ENCODE data around the gene FAM193B. TPM values are rescaled to one million over a fixed set of nuclear protein-coding genes. Genes with fewer than 3 reads are reported as not detected.

FAM193B gene
- total and polyA plus RNA-seq, 9 of the 15 experiments (the other 6 are each of a cell fraction or from before 2014, with no cell fraction given), result 4.4 to 76.4 (median 37.3) TPM

- no peak for TF ChIP-seq AFF4 (CRISPR knock-in tag; IDR thresholded peaks at IDR 0.05)
- TF ChIP-seq IFI16 (CRISPR knock-in tag; IDR thresholded peaks at IDR 0.05), result no peak
- TF ChIP-seq RCOR1 (IDR thresholded peaks at IDR 0.05; ENCODE audit: borderline replicate concordance in 1 of 2, low read depth in 2 of 2, low read length in 2 of 2), result peak in 1 of 2 experiments; percentile 68; a peak in 2 of 4 replicates
- no peak for TF ChIP-seq HMG20B (CRISPR knock-in tag; IDR thresholded peaks at IDR 0.05)
- peak; percentile 49; the same call in 1 of the 2 replicates for TF ChIP-seq MEF2D (tag; conservative IDR thresholded peaks at IDR 0.05; ENCODE audit: low read depth)
- no peak for TF ChIP-seq NCOR1 (IDR thresholded peaks at IDR 0.05)
- TF ChIP-seq IRF2 (CRISPR knock-in tag; IDR thresholded peaks at IDR 0.05), result no peak
- TF ChIP-seq GATAD2B (IDR thresholded peaks at IDR 0.05; ENCODE audit: borderline replicate concordance), result no peak
- no peak for TF ChIP-seq CHD1 (IDR thresholded peaks at IDR 0.05; ENCODE audit: low read length)
- no peak for TF ChIP-seq KAT2B (IDR thresholded peaks at IDR 0.05; ENCODE audit: low read depth, low read length)
- no peak for TF ChIP-seq ZKSCAN3 (CRISPR knock-in tag; IDR thresholded peaks at IDR 0.05)
- TF ChIP-seq LCOR (CRISPR knock-in tag; IDR thresholded peaks at IDR 0.05), result no peak
- TF ChIP-seq DMBX1 (CRISPR knock-in tag; IDR thresholded peaks at IDR 0.05; ENCODE audit: borderline replicate concordance), result 0 out of 2 replicates have a peak, but pooled peaks have one; percentile 48
- no peak for TF ChIP-seq ZNF12 (CRISPR knock-in tag; IDR thresholded peaks at IDR 0.05)
- no peak for TF ChIP-seq SMAD3 (CRISPR knock-in tag; conservative IDR thresholded peaks at IDR 0.05)
- no peak for TF ChIP-seq SREBF2 (CRISPR knock-in tag; IDR thresholded peaks at IDR 0.05)
- no peak for TF ChIP-seq SPI1 (IDR thresholded peaks at IDR 0.05; ENCODE audit: borderline replicate concordance, low read depth, low read length)
- TF ChIP-seq ZNF408 (CRISPR knock-in tag; IDR thresholded peaks at IDR 0.05; ENCODE audit: low read depth), result no peak
- TF ChIP-seq CHCHD3 (CRISPR knock-in tag; IDR thresholded peaks at IDR 0.05), result no peak
- TF ChIP-seq ERF (CRISPR knock-in tag; IDR thresholded peaks at IDR 0.05), result no peak
- TF ChIP-seq PRPF4 (IDR thresholded peaks at IDR 0.05; ENCODE audit: insufficient read depth, low read depth, low read length, poor library complexity, severe bottlenecking), result no peak
- no peak for TF ChIP-seq DIDO1 (tag; IDR thresholded peaks at IDR 0.05; ENCODE audit: low read depth)
- TF ChIP-seq RBM15 (IDR thresholded peaks at IDR 0.05; ENCODE audit: insufficient read depth, low read length), result no peak
- TF ChIP-seq ZNF253 (CRISPR knock-in tag; conservative IDR thresholded peaks at IDR 0.05), result no peak
- no peak for TF ChIP-seq DLX4 (CRISPR knock-in tag; IDR thresholded peaks at IDR 0.05)
- peak in 1 of 2 experiments; percentile 64; a peak in 1 of 3 replicates for TF ChIP-seq CBX3 (IDR thresholded peaks at IDR 0.05; ENCODE audit: borderline replicate concordance in 1 of 2, low read length in 2 of 2)
- TF ChIP-seq SMARCB1 (IDR thresholded peaks at IDR 0.05; ENCODE audit: insufficient read length, low read depth), result no peak
- TF ChIP-seq NFE2 (IDR thresholded peaks at IDR 0.05; ENCODE audit: low read depth), result no peak
Observed at GRCh38 chr5:177554474-177555111, at the start of gene FAM193B (continued).

Measured in K562 (cell line).